Measurements from ENCODE around the gene A3GALT2. TPM values are rescaled to one million over a fixed set of nuclear protein-coding genes. Genes with fewer than 3 reads are reported as not detected.

Gene A3GALT2
- total and polyA plus RNA-seq, 2 experiments from 2014 or later: not detected

GRCh38 chr1:33339413-33339812, 18.5 kb upstream of the A3GALT2 start:
- Histone ChIP-seq H3K4me3 (peak overlapping the region; percentile 57; the same call in 1 of the 2 replicates), H2AFZ (no peak overlapping the region), H3F3A (ENCODE audit: insufficient read depth) (peaks cover 90% of the 10 kb centered on the region), H3K9me3 (ENCODE audit: low read depth) (no peaks in the 10 kb centered on the region), H3K9me2 (ENCODE audit: insufficient read depth) (no peaks in the 10 kb centered on the region), H3K4me2 (ENCODE audit: unreplicated experiment) (peak overlapping the region; percentile 61), H4K20me1 (ENCODE audit: insufficient read depth) (peaks cover 16% of the 10 kb centered on the region; the same call in 1 of the 2 replicates), H3K79me2 (ENCODE audit: insufficient read depth) (peaks cover 98% of the 10 kb centered on the region), H3K9ac (peak overlapping the region; percentile 78), H3K36me3 (ENCODE audit: low read depth) (0 out of 2 replicates have a peak, but pooled peaks cover 6% of the 10 kb centered on the region), H3K27ac (peak overlapping the region; percentile 96), H3K27me3 (replicated peaks; ENCODE audit: insufficient read depth) (no peaks in the 10 kb centered on the region), H3K4me1 (ENCODE audit: insufficient read depth) (peaks cover 99% of the 10 kb centered on the region)
- DNase-seq: peak; percentile 39
- WGBS, 2 experiments (ENCODE audit: low coverage in 1 of 2, low lambda C conversion rate in 2 of 2, missing lambda C conversion rate in 2 of 2): 15 to 22% methylated on average over 2 of the region's 2 CpGs
- in situ Hi-C loops (cut with MboI): no loop called here
- TF ChIP-seq EZH2phosphoT487 (IDR thresholded peaks at IDR 0.05; ENCODE audit: insufficient read depth, low read depth): no peak
- no peak for TF ChIP-seq EZH2 (IDR thresholded peaks at IDR 0.05; ENCODE audit: insufficient read depth, poor library complexity, severe bottlenecking)

DNA sequence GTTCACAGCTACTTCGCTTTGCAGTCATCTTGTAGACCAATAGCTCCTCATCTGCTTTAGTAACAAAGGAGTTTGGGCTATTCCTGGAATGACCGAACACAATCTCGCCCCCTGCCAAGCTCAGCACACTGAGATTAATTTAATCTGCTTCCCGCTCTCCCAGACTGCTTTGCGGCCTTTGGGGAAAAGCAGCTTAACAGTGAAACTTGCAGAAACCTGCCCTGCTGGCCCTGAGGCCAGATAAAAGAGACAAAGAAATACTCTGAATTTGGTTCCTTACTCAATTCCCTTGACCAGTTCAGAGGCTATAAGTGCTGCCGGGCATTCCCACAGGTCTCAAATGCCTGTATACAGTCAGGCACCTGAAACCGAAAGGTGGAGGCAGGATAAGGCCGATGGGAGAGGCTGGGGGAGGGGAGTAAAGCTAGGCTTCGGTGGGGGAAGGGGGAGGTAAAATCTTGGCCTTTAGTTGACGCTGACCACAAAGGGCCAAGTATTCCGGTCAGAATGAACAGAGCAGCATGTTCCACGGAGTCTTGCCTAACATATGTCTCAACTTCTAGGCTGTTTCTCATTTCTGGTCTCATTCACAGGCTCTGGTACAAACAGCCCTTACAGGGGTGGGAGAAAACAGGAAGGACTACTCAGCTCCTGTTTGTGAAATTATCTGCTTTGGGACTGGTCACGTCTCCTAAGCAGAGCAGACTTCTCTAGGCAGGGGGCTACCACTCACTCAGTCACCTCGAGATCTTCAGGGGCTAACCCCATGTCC, 17.7 kb upstream of the A3GALT2 start:
- peak; percentile 92 for DNase-seq
- peaks cover 99% of the 10 kb centered on the region for H3K4me1 ChIP-seq (ENCODE audit: insufficient read depth)
- no peak overlapping the region for H2AFZ ChIP-seq
- no peaks in the 10 kb centered on the region for H3K9me3 ChIP-seq (ENCODE audit: low read depth)
- peaks cover 84% of the 10 kb centered on the region for H3F3A ChIP-seq (ENCODE audit: insufficient read depth)
- peaks cover 8% of the 10 kb centered on the region; the same call in 1 of the 2 replicates for H3K36me3 ChIP-seq (ENCODE audit: low read depth)
- peak overlapping the region; percentile 78 for H3K9ac ChIP-seq
- H3K4me3 ChIP-seq: peak overlapping the region; percentile 57
- peaks cover 16% of the 10 kb centered on the region; the same call in 1 of the 2 replicates for H4K20me1 ChIP-seq (ENCODE audit: insufficient read depth)
- H3K4me2 ChIP-seq (ENCODE audit: unreplicated experiment): peak overlapping the region; percentile 86
- 6 to 9% methylated on average over 14 of the region's 14 CpGs for WGBS, 2 experiments (ENCODE audit: low coverage in 1 of 2, low lambda C conversion rate in 2 of 2, missing lambda C conversion rate in 2 of 2)
- H3K27ac ChIP-seq: peak overlapping the region; percentile 96
- no peaks in the 10 kb centered on the region for H3K9me2 ChIP-seq (ENCODE audit: insufficient read depth)
- in situ Hi-C loops (cut with MboI): no loop called here
- no peak for TF ChIP-seq EZH2phosphoT487 (IDR thresholded peaks at IDR 0.05; ENCODE audit: insufficient read depth, low read depth)
- no peak for TF ChIP-seq EZH2 (IDR thresholded peaks at IDR 0.05; ENCODE audit: insufficient read depth, poor library complexity, severe bottlenecking)
- H3K79me2 ChIP-seq (ENCODE audit: insufficient read depth): peaks cover 98% of the 10 kb centered on the region
- H3K27me3 ChIP-seq (replicated peaks; ENCODE audit: insufficient read depth): no peaks in the 10 kb centered on the region

DNA sequence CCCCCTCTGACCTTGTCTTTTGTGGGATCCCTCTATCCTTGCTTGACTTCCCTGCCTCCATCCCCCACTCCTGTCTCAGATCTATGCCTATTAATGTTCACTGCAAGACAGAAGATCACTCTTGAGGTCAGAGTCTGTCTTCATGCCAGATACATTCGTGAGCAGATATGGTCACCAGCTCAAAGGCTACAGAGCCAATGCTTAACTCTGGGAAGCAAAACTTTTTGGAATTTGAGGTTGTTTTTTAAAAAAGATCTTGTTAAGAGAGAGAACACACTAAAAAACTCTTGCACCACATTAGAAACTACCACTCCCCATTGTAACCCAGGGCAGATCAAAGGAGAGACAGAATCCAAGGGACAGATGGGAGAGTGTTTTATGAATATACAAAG, 17.1 kb upstream of the A3GALT2 start:
- Histone ChIP-seq H3K9me3 (ENCODE audit: low read depth) (no peaks in the 10 kb centered on the region), H3K9me2 (ENCODE audit: insufficient read depth) (no peaks in the 10 kb centered on the region), H3F3A (ENCODE audit: insufficient read depth) (peaks cover 87% of the 10 kb centered on the region), H3K4me3 (peak overlapping the region; percentile 57), H3K9ac (peak overlapping the region; percentile 78), H4K20me1 (ENCODE audit: insufficient read depth) (peaks cover 16% of the 10 kb centered on the region; the same call in 1 of the 2 replicates), H3K27ac (peak overlapping the region; percentile 96), H3K4me2 (ENCODE audit: unreplicated experiment) (peak overlapping the region; percentile 86), H3K79me2 (ENCODE audit: insufficient read depth) (peaks cover 98% of the 10 kb centered on the region), H2AFZ (no peak overlapping the region), H3K36me3 (ENCODE audit: low read depth) (peaks cover 13% of the 10 kb centered on the region; the same call in 1 of the 2 replicates), H3K4me1 (ENCODE audit: insufficient read depth) (peaks cover 96% of the 10 kb centered on the region), H3K27me3 (replicated peaks; ENCODE audit: insufficient read depth) (no peaks in the 10 kb centered on the region)
- TF ChIP-seq EZH2 (IDR thresholded peaks at IDR 0.05; ENCODE audit: insufficient read depth, poor library complexity, severe bottlenecking) (no peak), EZH2phosphoT487 (IDR thresholded peaks at IDR 0.05; ENCODE audit: insufficient read depth, low read depth) (no peak)
- in situ Hi-C loops (cut with MboI): no loop called here
- 0 to 4% methylated on average over 1 of the region's 1 CpG for WGBS, 2 experiments (ENCODE audit: low coverage in 1 of 2, low lambda C conversion rate in 2 of 2, missing lambda C conversion rate in 2 of 2)
- DNase-seq: peak; percentile 79

- H3K79me2 ChIP-seq (ENCODE audit: insufficient read depth): peaks cover 98% of the 10 kb centered on the region
- H3K9ac ChIP-seq: peak overlapping the region; percentile 78
- H2AFZ ChIP-seq: no peak overlapping the region
- peaks cover 11% of the 10 kb centered on the region; the same call in 1 of the 2 replicates for H3K36me3 ChIP-seq (ENCODE audit: low read depth)
- no peaks in the 10 kb centered on the region for H3K9me2 ChIP-seq (ENCODE audit: insufficient read depth)
- peaks cover 90% of the 10 kb centered on the region for H3K4me1 ChIP-seq (ENCODE audit: insufficient read depth)
- H3K27me3 ChIP-seq (replicated peaks; ENCODE audit: insufficient read depth): no peaks in the 10 kb centered on the region
- H3K9me3 ChIP-seq (ENCODE audit: low read depth): no peaks in the 10 kb centered on the region
- 90 to 91% methylated on average over 6 of the region's 6 CpGs for WGBS, 2 experiments (ENCODE audit: low coverage in 1 of 2, low lambda C conversion rate in 2 of 2, missing lambda C conversion rate in 2 of 2)
- in situ Hi-C loops (cut with MboI): no loop called here
- no peak overlapping the region for H3K4me3 ChIP-seq
- TF ChIP-seq EZH2 (IDR thresholded peaks at IDR 0.05; ENCODE audit: insufficient read depth, poor library complexity, severe bottlenecking) (no peak), EZH2phosphoT487 (IDR thresholded peaks at IDR 0.05; ENCODE audit: insufficient read depth, low read depth) (no peak)
- no peak for DNase-seq
- H3K27ac ChIP-seq: peak overlapping the region; percentile 96
- peaks cover 16% of the 10 kb centered on the region; the same call in 1 of the 2 replicates for H4K20me1 ChIP-seq (ENCODE audit: insufficient read depth)
- peak overlapping the region; percentile 86 for H3K4me2 ChIP-seq (ENCODE audit: unreplicated experiment)
- H3F3A ChIP-seq (ENCODE audit: insufficient read depth): peaks cover 85% of the 10 kb centered on the region
Measured at GRCh38 chr1:33337441-33337840, 16.5 kb upstream of the A3GALT2 start.
